PC-3 (cell line): ENCODE results near the gene ARFIP1.

ENCODE experiments used
- CTCF ChIP-seq: fragments of 300-600 bp; sonication (generic); conservative IDR thresholded peaks from 2 replicates; pipeline ENCODE4 v1.5.1; 2017; ENCODE audit warnings: antibody characterized with exemption, low read depth, mild to moderate bottlenecking, low read length
- EZH2phosphoT487 ChIP-seq: fragments of 300-600 bp; sonication (generic); IDR thresholded peaks from 2 replicates; pipeline ENCODE4 v1.6.1; 2018; ENCODE audit warnings: mild to moderate bottlenecking, antibody characterized with exemption, low read length, borderline replicate concordance

DNA sequence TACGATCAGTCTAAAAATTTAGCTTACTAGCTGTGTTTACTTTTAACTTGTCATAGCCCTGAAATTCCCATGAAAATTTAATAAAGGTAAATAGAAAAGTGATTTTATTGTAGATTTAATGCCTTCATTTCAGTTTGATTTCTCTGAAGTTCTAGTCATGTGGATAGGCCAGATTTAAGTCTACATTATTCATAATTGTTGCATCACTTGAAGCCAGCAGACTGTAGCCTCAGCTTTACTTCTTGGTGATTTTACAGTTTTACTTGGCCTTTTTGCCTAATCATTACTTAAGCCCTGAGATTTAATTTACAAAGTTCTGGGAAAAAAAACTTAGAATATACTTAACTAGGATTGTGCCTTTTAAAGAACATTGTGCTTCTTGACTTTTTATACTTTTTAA lies 82.9 kb downstream of the ARFIP1 start:
- TF ChIP-seq CTCF (no peak), EZH2phosphoT487 (no peak)
